B cell (primary cell): ENCODE data around the gene VAMP8. TPM values are rescaled to one million over a fixed set of nuclear protein-coding genes. Genes with fewer than 3 reads are reported as not detected.

ENCODE experiments used
- ATAC-seq: fragments of 200-7000 bp; cut with Tn5 transposase; one replicate; pipeline ENCODE4 v1.10.0; 2021; ENCODE audit warnings: low read depth, mild to moderate bottlenecking, moderate number of reproducible peaks, moderate library complexity
- CTCF ChIA-PET: fragments of 350-600 bp; sonication (Branson Sonifier 250); formaldehyde crosslinking; loops from one replicate; lab custom pipeline; 2021; ENCODE audit warnings: antibody characterized with exemption, inconsistent platforms; lab: Charles Lee
- POLR2A ChIA-PET: fragments of 350-600 bp; sonication (Branson Sonifier 250); formaldehyde crosslinking; loops from one replicate; lab custom pipeline; 2021; ENCODE audit warnings: antibody characterized with exemption; lab: Charles Lee
- DNase-seq: peaks from one replicate; pipeline ENCODE4 v3.0.0; 2013
- H2AFZ ChIP-seq: 2 replicates; pipeline ENCODE4 v1.6.1; 2012; ENCODE audit warnings: mild to moderate bottlenecking, low read depth, low read length; ENCODE audit not compliant: insufficient read depth, poor library complexity, severe bottlenecking
- H3K27ac ChIP-seq, 2 donors: 1 replicate in 1 of 2; 2 replicates in 1 of 2; pipeline ENCODE4 v1.5.1; 2012 to 2013; ENCODE audit warnings: low read length in 2 of 2, mild to moderate bottlenecking in 2 of 2, moderate library complexity in 1 of 2
- H3K27me3 ChIP-seq, 4 experiments: fragments of 200-600 bp in 1 of 4; sonication (generic) in 1 of 4; replicated peaks in 1 of 4; 1 replicate in 2 of 4; 2 replicates in 2 of 4; pipeline versions ENCODE4 v1.6.1 to v1.7.0; 2013 to 2016; ENCODE audit warnings: low read length in 3 of 4, mild to moderate bottlenecking in 2 of 4, mixed read lengths in 1 of 4, moderate library complexity in 1 of 4; ENCODE audit not compliant: insufficient read depth in 4 of 4, control insufficient read depth in 3 of 4; ENCODE audit errors: control extremely low read depth in 1 of 4
- H3K36me3 ChIP-seq, 2 experiments: replicated peaks in 1 of 2; 1 replicate in 1 of 2; 2 replicates in 1 of 2; pipeline versions ENCODE4 v1.6.1 to v1.7.1; 2013; ENCODE audit warnings: low read length in 1 of 2; ENCODE audit not compliant: insufficient read depth in 2 of 2, control insufficient read depth in 1 of 2; ENCODE audit errors: control extremely low read depth in 1 of 2, extremely low read depth in 1 of 2
- H3K4me1 ChIP-seq, 2 donors: fragments of 200-600 bp in 1 of 2; sonication (generic) in 1 of 2; 1 replicate in 1 of 2; 2 replicates in 1 of 2; pipeline versions ENCODE4 v1.5.1 to v1.6.1; 2013 to 2017; ENCODE audit warnings: low read length in 2 of 2; ENCODE audit not compliant: control insufficient read depth in 2 of 2, insufficient read depth in 2 of 2
- H3K4me2 ChIP-seq: replicated peaks from 2 replicates; pipeline ENCODE3; 2012; ENCODE audit warnings: mild to moderate bottlenecking, low read depth, low read length; ENCODE audit not compliant: poor library complexity, severe bottlenecking
- H3K4me3 ChIP-seq, 5 experiments: fragments of 200-600 bp in 1 of 5; sonication (generic) in 1 of 5; 1 replicate in 3 of 5; 2 replicates in 2 of 5; pipeline versions ENCODE4 v1.5.1 to v1.7.0; 2011 to 2016; ENCODE audit warnings: low read length in 4 of 5, mild to moderate bottlenecking in 4 of 5, low read depth in 2 of 5, control low read depth in 1 of 5, moderate library complexity in 1 of 5; ENCODE audit not compliant: insufficient read depth in 1 of 5; ENCODE audit errors: control extremely low read depth in 1 of 5, extremely low read depth in 1 of 5
- H3K79me2 ChIP-seq: fragments of 200-600 bp; sonication (generic); one replicate; pipeline ENCODE4 v1.6.0; 2016; ENCODE audit warnings: low read length; ENCODE audit not compliant: control insufficient read depth, insufficient read depth
- H3K9ac ChIP-seq: fragments of 200-600 bp; sonication (generic); 2 replicates; pipeline ENCODE4 v1.6.1; 2017; ENCODE audit warnings: mild to moderate bottlenecking, low read length, moderate library complexity
- H3K9me3 ChIP-seq, 3 donors: one replicate each; pipeline versions ENCODE4 v1.6.1 to v1.7.1; 2013; ENCODE audit warnings: low read length in 2 of 3; ENCODE audit not compliant: control insufficient read depth in 2 of 3, insufficient read depth in 1 of 3; ENCODE audit errors: control extremely low read depth in 1 of 3
- H4K20me1 ChIP-seq: 2 replicates; pipeline ENCODE4 v1.6.0; 2012; ENCODE audit warnings: mild to moderate bottlenecking, low read length; ENCODE audit not compliant: insufficient read depth, control insufficient read depth, poor library complexity, severe bottlenecking
- H3K27ac Mint-ChIP-seq: one replicate; pipeline ENCODE4 v1.8.0; 2021; ENCODE audit warnings: mixed read lengths
- H3K27me3 Mint-ChIP-seq: one replicate; pipeline ENCODE4 v1.8.0; 2021; ENCODE audit warnings: mixed read lengths
- H3K4me1 Mint-ChIP-seq: one replicate; pipeline ENCODE4 v1.8.0; 2021; ENCODE audit warnings: mixed read lengths
- H3K4me3 Mint-ChIP-seq: one replicate; pipeline ENCODE4 v1.8.0; 2021; ENCODE audit warnings: mixed read lengths
- H3K9me3 Mint-ChIP-seq: one replicate; pipeline ENCODE4 v1.8.0; 2022; ENCODE audit warnings: mixed read lengths; ENCODE audit not compliant: insufficient read depth
- CTCF ChIP-seq: fragments of 200-600 bp; IDR thresholded peaks from one replicate; pipeline ENCODE4 v1.8.0; 2022; ENCODE audit warnings: antibody characterized with exemption, mild to moderate bottlenecking
- EZH2 ChIP-seq: IDR thresholded peaks from 2 replicates; pipeline ENCODE4 v1.6.1; 2012; ENCODE audit warnings: borderline replicate concordance, low read depth, mild to moderate bottlenecking, moderate library complexity, low read length; ENCODE audit not compliant: insufficient read depth, poor library complexity, severe bottlenecking
- WGBS: methylation state at CpG from one replicate; pipeline ENCODE4 v1.1.5; 2013; ENCODE audit warnings: missing lambda C conversion rate; ENCODE audit not compliant: insufficient coverage; 5-methylcytosine and 5-hydroxymethylcytosine counted together
- intact Hi-C: fragments of 100-400 bp; cut with micrococcal nuclease; formaldehyde crosslinking; loops from one replicate; pipeline ENCODE4 v1.10.0; 2022
- polyA plus RNA-seq: library from polyadenylated mRNA; depleted of rRNA; stranded (reverse); fragments of >200 nt; gene quantifications from 2 replicates; pipeline ENCODE4 v1.2.3, GENCODE V29; 2012
- total RNA-seq, 2 donors: library from RNA; stranded (reverse); fragments of 120-200 nt in 1 of 2; gene quantifications; 1 replicate in 1 of 2; 2 replicates in 1 of 2; pipeline versions ENCODE4 v1.2.3 to v1.2.4, GENCODE V29; 2013 to 2022

Gene VAMP8
- total and polyA plus RNA-seq, 2 donors (not counting 1 experiment from before 2014, with no cell fraction given): 68.7 to 73.8 TPM

GRCh38 chr2:85623991-85624390 lies 46.6 kb downstream of the VAMP8 start:
- peaks cover 9 to 87% of the 10 kb centered on the region in 2 experiments for H3K36me3 ChIP-seq
- no peak overlapping the region for H3K27ac ChIP-seq
- H2AFZ ChIP-seq: no peak overlapping the region
- peaks cover 14% of the 10 kb centered on the region for H4K20me1 ChIP-seq
- Mint-ChIP-seq H3K27me3 (no peaks in the 10 kb centered on the region), H3K4me1 (peaks cover 12% of the 10 kb centered on the region), H3K4me3 (no peak overlapping the region), H3K27ac (no peak overlapping the region), H3K9me3 (no peaks in the 10 kb centered on the region)
- ChIA-PET CTCF (interaction anchor here (4.8 kb wide), 1 partner anchor 13 kb away, joined by 23 read pairs; no protein-coding TSS in a partner anchor), POLR2A (no interaction called here)
- no peak overlapping the region for H3K9ac ChIP-seq
- intact Hi-C loops: no loop called here
- H3K9me3 ChIP-seq: no peaks in the 10 kb centered on the region
- WGBS: 100% methylated on average over 4 of the region's 5 CpGs
- DNase-seq: no peak
- H3K27me3 ChIP-seq: no peaks in the 10 kb centered on the region
- peaks cover 34% of the 10 kb centered on the region for H3K79me2 ChIP-seq
- peaks cover 6 to 7% of the 10 kb centered on the region in 2 donors for H3K4me1 ChIP-seq
- ATAC-seq: no peak
- TF ChIP-seq EZH2: no peak
- no peak for TF ChIP-seq CTCF
- H3K4me2 ChIP-seq: no peak overlapping the region
- no peak overlapping the region for H3K4me3 ChIP-seq

GRCh38 chr2:85628658-85629057 lies 51.3 kb downstream of the VAMP8 start:
- DNase-seq: peak; percentile 32
- Histone ChIP-seq H3K4me1 (peaks cover 7% of the 10 kb centered on the region in 2 donors), H4K20me1 (peaks cover 3% of the 10 kb centered on the region), H3K79me2 (peaks cover 18% of the 10 kb centered on the region), H3K9me3 (no peaks in the 10 kb centered on the region), H3K9ac (peak overlapping the region; percentile 4), H3K4me2 (peak overlapping the region; percentile 29), H2AFZ (no peak overlapping the region), H3K36me3 (peaks cover 5 to 86% of the 10 kb centered on the region in 2 experiments), H3K27me3 (no peaks in the 10 kb centered on the region), H3K4me3 (no peak overlapping the region), H3K27ac (peak overlapping the region in 1 of 2 donors; percentile 67)
- peak; percentile 67 for ATAC-seq
- 75% methylated on average over 1 of the region's 2 CpGs for WGBS
- peaks cover 10% of the 10 kb centered on the region for H3K4me1 Mint-ChIP-seq
- peak overlapping the region; percentile 66 for H3K27ac Mint-ChIP-seq
- no peak for TF ChIP-seq EZH2
- TF ChIP-seq CTCF: no peak
- no peaks in the 10 kb centered on the region for H3K27me3 Mint-ChIP-seq
- no peaks in the 10 kb centered on the region for H3K9me3 Mint-ChIP-seq
- intact Hi-C loops: no loop called here
- H3K4me3 Mint-ChIP-seq: no peak overlapping the region
- ChIA-PET CTCF (interaction anchor here (1.2 to 2.6 kb wide), 2 partner anchors 9 to 77 kb away, joined by 3 to 12 read pairs; no protein-coding TSS in a partner anchor), POLR2A (no interaction called here)
